Mucosa of descending colon (tissue), 3 donors: ENCODE results near the gene ADIRF. TPM values are rescaled to one million over a fixed set of nuclear protein-coding genes. Genes with fewer than 3 reads are reported as not detected.
"Not testable (repeated sequence)": the region's sequence is repeated elsewhere in the genome, so short reads cannot be mapped to it uniquely, and the experiment has no call there.

Experiments used
- ATAC-seq: fragments of 200-7000 bp; cut with Tn5 transposase; one replicate; pipeline ENCODE4 v1.9.1; 2020; ENCODE audit warnings: mild to moderate bottlenecking, moderate library complexity
- DNase-seq, 3 donors: peaks; one replicate each; pipeline ENCODE4 v3.0.0-alpha.2; 2020
- H3K36me3 ChIP-seq: fragments of 200-600 bp; one replicate; pipeline ENCODE4 v1.8.0; 2021; ENCODE audit warnings: low read depth, mild to moderate bottlenecking
- H3K4me1 ChIP-seq: fragments of 200-600 bp; one replicate; pipeline ENCODE4 v1.8.0; 2021; ENCODE audit warnings: low read depth, mild to moderate bottlenecking
- H3K4me3 ChIP-seq: fragments of 200-600 bp; one replicate; pipeline ENCODE4 v1.8.0; 2021; ENCODE audit warnings: mild to moderate bottlenecking
- H3K9me3 ChIP-seq: fragments of 200-600 bp; one replicate; pipeline ENCODE4 v1.8.0; 2021; ENCODE audit warnings: mild to moderate bottlenecking
- CTCF ChIP-seq: fragments of 200-600 bp; IDR thresholded peaks from one replicate; pipeline ENCODE4 v1.8.0; 2022; ENCODE audit warnings: antibody characterized with exemption, mild to moderate bottlenecking
- intact Hi-C, 2 donors: fragments of 100-400 bp; cut with DNase I in 1 of 2; cut with micrococcal nuclease in 1 of 2; formaldehyde crosslinking; loops; one replicate each; pipeline versions ENCODE4 v1.11.0 to v1.11.1; 2022; cut with DNase I, micrococcal nuclease
- total RNA-seq, 3 donors: library from RNA; stranded (reverse); fragmentation: NEBNext Ultra II Directional in 2 of 3; extraction: Animal tissue kit (Norgen Biotek cat#: 25700) in 2 of 3; gene quantifications; one replicate each; pipeline versions ENCODE4 v1.2.1 to v1.2.4, GENCODE V29; 2021 to 2023
- donor health status: DM: no; HTN: no; CAD: no; lungs with moderate emphysema.
- donor health status: DM: no; HTN: no; CAD: no.
- donor health status: DM: no; HTN: yes; CAD: no.

Gene ADIRF
- total RNA-seq, 3 donors from 2014 or later = 48.6 to 127 (median 90.6) TPM

GRCh38 chr10:86979296-86979818, 11.1 kb downstream of the ADIRF start:
- Histone ChIP-seq H3K9me3 (no peaks in the 10 kb centered on the region), H3K36me3 (no peaks in the 10 kb centered on the region), H3K4me1 (peaks cover 8% of the 10 kb centered on the region), H3K4me3 (no peak overlapping the region)
- intact Hi-C loops = no loop called here
- no peak for ATAC-seq
- no peak for TF ChIP-seq CTCF
- no peak for DNase-seq

- Histone ChIP-seq H3K36me3 (no peaks in the 10 kb centered on the region), H3K9me3 (no peaks in the 10 kb centered on the region), H3K4me3 (no peak overlapping the region), H3K4me1 (peaks cover 8% of the 10 kb centered on the region)
- no peak for TF ChIP-seq CTCF
- ATAC-seq (peak; percentile 84), DNase-seq (peak in 1 of 3 donors; percentile 56)
- intact Hi-C loops = no loop called here
Measured at GRCh38 chr10:86979977-86980448, 11.7 kb downstream of the ADIRF start.

GRCh38 chr10:86981020-86981419, 12.7 kb downstream of the ADIRF start:
- H3K4me1 ChIP-seq, H3K9me3 ChIP-seq, ATAC-seq, DNase-seq, H3K4me3 ChIP-seq, intact Hi-C loops, H3K36me3 ChIP-seq: not testable (repeated sequence)

GRCh38 chr10:86981716-86982115, 13.4 kb downstream of the ADIRF start:
- Histone ChIP-seq H3K4me1 (peaks cover 8% of the 10 kb centered on the region), H3K9me3 (no peaks in the 10 kb centered on the region), H3K4me3 (no peak overlapping the region), H3K36me3 (no peaks in the 10 kb centered on the region)
- TF ChIP-seq CTCF = no peak
- intact Hi-C loops = no loop called here
- no peak for ATAC-seq
- no peak for DNase-seq

GRCh38 chr10:86984498-86984897, 16.2 kb downstream of the ADIRF start:
- H3K9me3 ChIP-seq, intact Hi-C loops, H3K4me1 ChIP-seq, ATAC-seq, DNase-seq, H3K4me3 ChIP-seq, H3K36me3 ChIP-seq: not testable (repeated sequence)

GRCh38 chr10:86988520-86988919, 20.2 kb downstream of the ADIRF start:
- intact Hi-C loops = no loop called here
- no peak overlapping the region for H3K4me3 ChIP-seq
- ATAC-seq (no peak), DNase-seq (no peak)
- no peaks in the 10 kb centered on the region for H3K9me3 ChIP-seq
- no peaks in the 10 kb centered on the region for H3K4me1 ChIP-seq
- no peaks in the 10 kb centered on the region for H3K36me3 ChIP-seq
- TF ChIP-seq CTCF = no peak

GRCh38 chr10:86991362-86991761, 23.1 kb downstream of the ADIRF start:
- H3K4me1 ChIP-seq, ATAC-seq, H3K36me3 ChIP-seq, intact Hi-C loops, H3K4me3 ChIP-seq, DNase-seq, H3K9me3 ChIP-seq: not testable (repeated sequence)
